DMS53 treated with DMSO at 0.1 percent for 48 hours (cell line): ENCODE measurements around the gene GATM.
"Not testable (repeated sequence)": the region's sequence is repeated elsewhere in the genome, so short reads cannot be mapped to it uniquely, and the experiment has no call there.

Experiments
- DNase-seq: peaks from one replicate; lab custom pipeline; 2025; ENCODE audit not compliant: unreplicated experiment; lab: John Stamatoyannopoulos, UW

GATM gene

DNA sequence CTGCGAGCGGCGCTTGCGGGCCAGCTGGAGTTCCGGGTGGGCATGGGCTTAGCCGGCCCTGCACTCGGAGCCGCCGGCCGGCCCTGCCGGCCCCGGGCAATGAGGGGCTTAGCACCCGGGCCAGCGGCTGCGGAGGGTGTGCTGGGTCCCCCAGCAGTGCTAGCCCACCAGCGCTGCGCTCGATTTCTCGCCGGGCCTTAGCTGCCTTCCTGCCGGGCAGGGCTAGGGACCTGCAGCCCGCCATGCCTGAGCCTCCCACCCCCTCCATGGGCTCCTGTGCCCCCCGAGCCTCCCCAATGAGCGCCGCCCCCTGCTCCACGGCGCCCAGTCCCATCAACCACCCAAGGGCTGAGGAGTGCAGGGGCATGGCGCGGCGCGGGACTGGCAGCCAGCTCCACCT is 64.2 kb downstream of the GATM start:
- not testable (repeated sequence) for DNase-seq
